ENCODE measurements around the gene PVALEF.

Gene PVALEF

GRCh38 chr17:81123052-81124048 lies 42.0 kb upstream of the PVALEF start:
- Histone ChIP-seq H3K36me3 (replicated peaks; ENCODE audit: insufficient read depth, low read length) (no peaks in the 10 kb centered on the region), H4K20me1 (ENCODE audit: insufficient read depth, low read length) (no peaks in the 10 kb centered on the region), H3K4me3 (ENCODE audit: low read length) (no peak overlapping the region), H3K27ac (ENCODE audit: low read length) (no peak overlapping the region), H3K4me2 (ENCODE audit: low read depth, low read length) (no peak overlapping the region), H3K4me1 (ENCODE audit: low read length) (no peaks in the 10 kb centered on the region), H3K79me2 (ENCODE audit: low read length) (no peaks in the 10 kb centered on the region), H2AFZ (ENCODE audit: low read length) (no peak overlapping the region), H3K9ac (ENCODE audit: low read length) (no peak overlapping the region), H3F3A (ENCODE audit: insufficient read depth, low read length) (no peaks in the 10 kb centered on the region), H3K27me3 (replicated peaks; ENCODE audit: insufficient read depth, low read length) (peaks cover 55% of the 10 kb centered on the region), H3K9me3 (replicated peaks; ENCODE audit: insufficient read depth, low read length) (no peaks in the 10 kb centered on the region), H3K9me2 (replicated peaks; ENCODE audit: insufficient read depth, low read length) (no peaks in the 10 kb centered on the region)
- no peak for DNase-seq
- TF ChIP-seq EZH2phosphoT487 (IDR thresholded peaks at IDR 0.05; ENCODE audit: low read length) (no peak), CTCF (IDR thresholded peaks at IDR 0.05; ENCODE audit: low read length) (no peak), EZH2 (optimal IDR thresholded peaks at IDR 0.05; ENCODE audit: low read depth, low read length) (no peak)

GRCh38 chr17:81124377-81124776 lies 40.9 kb upstream of the PVALEF start:
- Histone ChIP-seq H3K9me2 (replicated peaks; ENCODE audit: insufficient read depth, low read length) (no peaks in the 10 kb centered on the region), H3K36me3 (replicated peaks; ENCODE audit: insufficient read depth, low read length) (no peaks in the 10 kb centered on the region), H3K4me1 (ENCODE audit: low read length) (no peaks in the 10 kb centered on the region), H3K4me2 (ENCODE audit: low read depth, low read length) (no peak overlapping the region), H3K27ac (ENCODE audit: low read length) (no peak overlapping the region), H3K9ac (ENCODE audit: low read length) (no peak overlapping the region), H2AFZ (ENCODE audit: low read length) (no peak overlapping the region), H3F3A (ENCODE audit: insufficient read depth, low read length) (no peaks in the 10 kb centered on the region), H3K4me3 (ENCODE audit: low read length) (no peak overlapping the region), H4K20me1 (ENCODE audit: insufficient read depth, low read length) (no peaks in the 10 kb centered on the region), H3K27me3 (replicated peaks; ENCODE audit: insufficient read depth, low read length) (peaks cover 58% of the 10 kb centered on the region), H3K9me3 (replicated peaks; ENCODE audit: insufficient read depth, low read length) (no peaks in the 10 kb centered on the region), H3K79me2 (ENCODE audit: low read length) (no peaks in the 10 kb centered on the region)
- no peak for DNase-seq
- TF ChIP-seq CTCF (IDR thresholded peaks at IDR 0.05; ENCODE audit: low read length) (no peak), EZH2 (optimal IDR thresholded peaks at IDR 0.05; ENCODE audit: low read depth, low read length) (no peak), EZH2phosphoT487 (IDR thresholded peaks at IDR 0.05; ENCODE audit: low read length) (no peak)

- H3K27ac ChIP-seq (ENCODE audit: low read length) = no peak overlapping the region
- H3K4me1 ChIP-seq (ENCODE audit: low read length) = no peaks in the 10 kb centered on the region
- no peak overlapping the region for H2AFZ ChIP-seq (ENCODE audit: low read length)
- no peaks in the 10 kb centered on the region for H3K9me2 ChIP-seq (replicated peaks; ENCODE audit: insufficient read depth, low read length)
- no peaks in the 10 kb centered on the region for H3K79me2 ChIP-seq (ENCODE audit: low read length)
- H3K9me3 ChIP-seq (replicated peaks; ENCODE audit: insufficient read depth, low read length) = no peaks in the 10 kb centered on the region
- no peaks in the 10 kb centered on the region for H3K36me3 ChIP-seq (replicated peaks; ENCODE audit: insufficient read depth, low read length)
- TF ChIP-seq CTCF (IDR thresholded peaks at IDR 0.05; ENCODE audit: low read length) (no peak), EZH2phosphoT487 (IDR thresholded peaks at IDR 0.05; ENCODE audit: low read length) (no peak), EZH2 (optimal IDR thresholded peaks at IDR 0.05; ENCODE audit: low read depth, low read length) (no peak)
- H3K4me2 ChIP-seq (ENCODE audit: low read depth, low read length) = no peak overlapping the region
- no peaks in the 10 kb centered on the region for H4K20me1 ChIP-seq (ENCODE audit: insufficient read depth, low read length)
- DNase-seq = no peak
- no peak overlapping the region for H3K9ac ChIP-seq (ENCODE audit: low read length)
- H3F3A ChIP-seq (ENCODE audit: insufficient read depth, low read length) = no peaks in the 10 kb centered on the region
- peaks cover 69% of the 10 kb centered on the region for H3K27me3 ChIP-seq (replicated peaks; ENCODE audit: insufficient read depth, low read length)
- H3K4me3 ChIP-seq (ENCODE audit: low read length) = no peak overlapping the region
Observed at GRCh38 chr17:81125573-81126081, 39.7 kb upstream of the PVALEF start.

Measured in MM.1S (cell line).